ENCODE results near the gene PSMB9. TPM values are rescaled to one million over a fixed set of nuclear protein-coding genes. Genes with fewer than 3 reads are reported as not detected.

Gene PSMB9
- polyA plus RNA-seq, 1 donor = 4.2 TPM

- DNase-seq = peak; percentile 93
Observed at GRCh38 chr6:32838114-32838958, 15.7 kb upstream of the PSMB9 start, which contains the start of gene TAP2. Gene TAP2, minus strand, starts transcription at chr6:32838739. Its CDS starts 506 bp downstream, at chr6:32838233.

GRCh38 chr6:32839356-32839755, 14.6 kb upstream of the PSMB9 start:
- no peak for DNase-seq

- no peak for DNase-seq
Observed at GRCh38 chr6:32840604-32841246, 13.3 kb upstream of the PSMB9 start.

GRCh38 chr6:32842021-32842650, 11.9 kb upstream of the PSMB9 start:
- DNase-seq = no peak

- DNase-seq = no peak
Observed at GRCh38 chr6:32842690-32843089, 11.3 kb upstream of the PSMB9 start.

- no peak for DNase-seq
Observed at GRCh38 chr6:32843331-32843978, 10.5 kb upstream of the PSMB9 start.

GRCh38 chr6:32843979-32844838, 9.8 kb upstream of the PSMB9 start, which contains the start of gene PSMB8:
Gene PSMB8, minus strand, starts transcription at chr6:32844047. Its CDS starts 51 bp downstream, at chr6:32843996.
- DNase-seq = peak; percentile 93

- DNase-seq = no peak
Observed at GRCh38 chr6:32844839-32845383, 9.1 kb upstream of the PSMB9 start.

GRCh38 chr6:32845384-32845884, 8.6 kb upstream of the PSMB9 start:
- DNase-seq = no peak

GRCh38 chr6:32847004-32847403, 7.0 kb upstream of the PSMB9 start:
- no peak for DNase-seq

GRCh38 chr6:32847795-32848194, 6.2 kb upstream of the PSMB9 start:
- no peak for DNase-seq

- no peak for DNase-seq
Observed at GRCh38 chr6:32849126-32849525, 4.9 kb upstream of the PSMB9 start.

GRCh38 chr6:32851025-32851424, 3.0 kb upstream of the PSMB9 start:
- DNase-seq = no peak

- DNase-seq = no peak
Observed at GRCh38 chr6:32852018-32852843, 1.8 kb upstream of the PSMB9 start.

GRCh38 chr6:32852844-32853540, 1.0 kb upstream of the PSMB9 start:
- peak; percentile 17 for DNase-seq

- DNase-seq = no peak
Observed at GRCh38 chr6:32854376-32855178, 585 bp downstream of the PSMB9 start.

GRCh38 chr6:32855467-32856174, 1.6 kb downstream of the PSMB9 start:
- DNase-seq = no peak
